Midbrain (tissue), 1 donor: ENCODE results near the gene PAPOLA.
"Not testable (repeated sequence)": the region's sequence is repeated elsewhere in the genome, so short reads cannot be mapped to it uniquely, and the experiment has no call there.

Experiments
- DNase-seq: peaks from one replicate; lab custom pipeline; 2025; lab: John Stamatoyannopoulos, UW

PAPOLA gene

GRCh38 chr14:96501740-96502620 lies at the start of gene PAPOLA:
TSS of gene PAPOLA (plus strand) at chr14:96502382. CDS start at chr14:96502593, 211 bp downstream.
- peak; percentile 94 for DNase-seq

- no peak for DNase-seq
These were observed 49.5 kb upstream of the PAPOLA start for GRCh38 chr14:96452684-96453083.

- no peak for DNase-seq
These were observed 46.6 kb upstream of the PAPOLA start for GRCh38 chr14:96455588-96455987.

- no peak for DNase-seq
These were observed 42.3 kb upstream of the PAPOLA start for GRCh38 chr14:96459851-96460250.

GRCh38 chr14:96461950-96462798 lies 40.0 kb upstream of the PAPOLA start:
- no peak for DNase-seq

- no peak for DNase-seq
These were observed 38.0 kb upstream of the PAPOLA start for GRCh38 chr14:96464136-96464535.

GRCh38 chr14:96466918-96467317 lies 35.3 kb upstream of the PAPOLA start:
- no peak for DNase-seq

GRCh38 chr14:96470331-96470730 lies 31.9 kb upstream of the PAPOLA start:
- DNase-seq = no peak

- not testable (repeated sequence) for DNase-seq
These were observed 31.2 kb upstream of the PAPOLA start for GRCh38 chr14:96470967-96471366.

GRCh38 chr14:96478119-96478518 lies 24.1 kb upstream of the PAPOLA start:
- no peak for DNase-seq

- no peak for DNase-seq
These were observed 22.6 kb upstream of the PAPOLA start for GRCh38 chr14:96479435-96480146.

- DNase-seq = no peak
These were observed 20.4 kb upstream of the PAPOLA start for GRCh38 chr14:96481731-96482314.

GRCh38 chr14:96482986-96483385 lies 19.2 kb upstream of the PAPOLA start:
- DNase-seq = no peak

GRCh38 chr14:96484399-96484798 lies 17.8 kb upstream of the PAPOLA start:
- no peak for DNase-seq

GRCh38 chr14:96486705-96487104 lies 15.5 kb upstream of the PAPOLA start:
- no peak for DNase-seq

- DNase-seq = no peak
These were observed 12.9 kb upstream of the PAPOLA start for GRCh38 chr14:96489327-96489726.

GRCh38 chr14:96493178-96493577 lies 9.0 kb upstream of the PAPOLA start:
- no peak for DNase-seq

- DNase-seq = no peak
These were observed 7.9 kb upstream of the PAPOLA start for GRCh38 chr14:96494331-96494730.

- DNase-seq = no peak
These were observed 5.1 kb upstream of the PAPOLA start for GRCh38 chr14:96497087-96497486.

- DNase-seq = no peak
These were observed 4.6 kb upstream of the PAPOLA start for GRCh38 chr14:96497586-96497985.

- no peak for DNase-seq
These were observed 904 bp upstream of the PAPOLA start for GRCh38 chr14:96501217-96501739.
